ENCODE results near the gene RAI1.

DNA sequence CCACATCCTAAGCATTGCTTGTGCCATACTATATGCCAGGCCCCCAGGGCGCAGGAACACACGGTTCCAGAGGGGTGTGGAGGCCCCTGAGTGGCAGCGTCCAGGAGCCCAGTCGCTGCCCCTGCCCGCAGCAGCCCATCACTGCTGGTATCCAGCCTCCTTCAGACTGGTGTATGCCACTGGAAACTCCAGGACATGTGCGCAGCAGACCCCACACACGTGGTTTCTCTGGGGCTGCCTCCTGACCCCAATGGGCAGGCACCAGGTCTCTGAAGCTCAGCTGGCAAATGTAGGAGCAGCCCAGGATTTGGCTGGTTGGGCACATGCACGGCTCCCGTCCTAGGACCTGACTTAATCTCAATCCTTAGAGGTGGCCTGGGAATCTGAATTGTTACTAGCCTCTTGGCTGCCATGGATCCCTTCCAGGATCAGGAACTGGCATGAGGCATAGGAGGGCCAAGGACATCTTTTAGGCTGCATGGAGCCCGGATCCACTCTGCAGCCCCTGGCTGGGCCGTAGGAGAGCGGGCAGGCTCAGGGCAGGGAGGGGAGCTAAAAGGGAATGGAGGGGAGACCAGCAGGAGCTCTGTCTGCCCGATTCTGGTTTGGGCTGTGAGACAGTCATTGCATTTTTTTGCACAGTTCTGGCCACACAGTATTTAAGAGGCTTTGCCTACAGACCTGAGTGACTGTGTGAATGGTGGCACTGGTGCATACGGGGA is 62.3 kb downstream of the RAI1 start:
- TF ChIP-seq SIN3A (IDR thresholded peaks at IDR 0.05; ENCODE audit: borderline replicate concordance, insufficient read depth, low read length): no peak
- no peak for TF ChIP-seq POLR2AphosphoS5 (IDR thresholded peaks at IDR 0.05; ENCODE audit: low read depth, low read length)
- TF ChIP-seq TAF1 (IDR thresholded peaks at IDR 0.05; ENCODE audit: borderline replicate concordance, insufficient read depth, low read length): no peak
- TF ChIP-seq, protein P1, sequence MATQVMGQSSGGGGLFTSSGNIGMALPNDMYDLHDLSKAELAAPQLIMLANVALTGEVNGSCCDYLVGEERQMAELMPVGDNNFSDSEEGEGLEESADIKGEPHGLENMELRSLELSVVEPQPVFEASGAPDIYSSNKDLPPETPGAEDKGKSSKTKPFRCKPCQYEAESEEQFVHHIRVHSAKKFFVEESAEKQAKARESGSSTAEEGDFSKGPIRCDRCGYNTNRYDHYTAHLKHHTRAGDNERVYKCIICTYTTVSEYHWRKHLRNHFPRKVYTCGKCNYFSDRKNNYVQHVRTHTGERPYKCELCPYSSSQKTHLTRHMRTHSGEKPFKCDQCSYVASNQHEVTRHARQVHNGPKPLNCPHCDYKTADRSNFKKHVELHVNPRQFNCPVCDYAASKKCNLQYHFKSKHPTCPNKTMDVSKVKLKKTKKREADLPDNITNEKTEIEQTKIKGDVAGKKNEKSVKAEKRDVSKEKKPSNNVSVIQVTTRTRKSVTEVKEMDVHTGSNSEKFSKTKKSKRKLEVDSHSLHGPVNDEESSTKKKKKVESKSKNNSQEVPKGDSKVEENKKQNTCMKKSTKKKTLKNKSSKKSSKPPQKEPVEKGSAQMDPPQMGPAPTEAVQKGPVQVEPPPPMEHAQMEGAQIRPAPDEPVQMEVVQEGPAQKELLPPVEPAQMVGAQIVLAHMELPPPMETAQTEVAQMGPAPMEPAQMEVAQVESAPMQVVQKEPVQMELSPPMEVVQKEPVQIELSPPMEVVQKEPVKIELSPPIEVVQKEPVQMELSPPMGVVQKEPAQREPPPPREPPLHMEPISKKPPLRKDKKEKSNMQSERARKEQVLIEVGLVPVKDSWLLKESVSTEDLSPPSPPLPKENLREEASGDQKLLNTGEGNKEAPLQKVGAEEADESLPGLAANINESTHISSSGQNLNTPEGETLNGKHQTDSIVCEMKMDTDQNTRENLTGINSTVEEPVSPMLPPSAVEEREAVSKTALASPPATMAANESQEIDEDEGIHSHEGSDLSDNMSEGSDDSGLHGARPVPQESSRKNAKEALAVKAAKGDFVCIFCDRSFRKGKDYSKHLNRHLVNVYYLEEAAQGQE (IDR thresholded peaks at IDR 0.05; ENCODE audit: insufficient read depth in 1 of 2, low read depth in 2 of 2, low read length in 2 of 2): no peak
- TF ChIP-seq FOXP2 (optimal IDR thresholded peaks at IDR 0.05; ENCODE audit: borderline replicate concordance, extremely low read depth, extremely low read length, insufficient read depth): no peak

Measured in PFSK-1 (cell line).